A549 (cell line): ENCODE data around the gene TMEM253. TPM values are rescaled to one million over a fixed set of nuclear protein-coding genes. Genes with fewer than 3 reads are reported as not detected.

Experiments used
- ATAC-seq, 2 experiments: fragments of 200-7000 bp in 1 of 2; fragments of >200 bp in 1 of 2; cut with Nextera tagmentation in 1 of 2; cut with Tn5 transposase in 1 of 2; 3 replicates each; pipeline versions ENCODE4 v1.8.0 to v1.9.1; 2018 to 2020; ENCODE audit warnings: mild to moderate bottlenecking in 1 of 2, moderate library complexity in 1 of 2
- CTCF ChIA-PET: fragments of 300-600 bp; sonication (Branson Sonifier 250); formaldehyde crosslinking; extraction: SDS; loops from one replicate; lab custom pipeline; 2021; ENCODE audit warnings: antibody characterized with exemption, inconsistent platforms; lab: Yijun Ruan, JAX
- POLR2A ChIA-PET: fragments of 350-600 bp; formaldehyde crosslinking; extraction: SDS; loops from one replicate; lab custom pipeline; 2021; ENCODE audit warnings: antibody characterized with exemption, inconsistent platforms; lab: Yijun Ruan, JAX
- DNase-seq, 2 experiments: peaks; one replicate each; pipeline versions ENCODE4 v3.0.0 to v3.0.0-alpha.2; 2011 to 2016; ENCODE audit warnings: low read depth in 1 of 2, low spot score in 1 of 2
- FAIRE-seq: peaks from 2 replicates; lab custom pipeline; 2011; peaks lifted over from hg19 to GRCh38; lab: Jason Lieb, UNC
- H3K27ac ChIP-seq, 2 experiments: fragments of >200 bp; sonication (Bioruptor Twin); formaldehyde crosslinking; 3 replicates each; pipeline ENCODE4 v1.5.1; 2016 to 2017
- H3K4me1 ChIP-seq: fragments of >200 bp; sonication (Bioruptor Twin); formaldehyde crosslinking; 3 replicates; pipeline ENCODE4 v1.6.1; 2016
- H3K4me2 ChIP-seq: fragments of >200 bp; sonication (Bioruptor Twin); formaldehyde crosslinking; 3 replicates; pipeline ENCODE4 v1.6.1; 2016
- H3K4me3 ChIP-seq: fragments of >200 bp; sonication (Bioruptor Twin); formaldehyde crosslinking; 3 replicates; pipeline ENCODE4 v1.5.1; 2016
- H3K9me3 ChIP-seq: fragments of >200 bp; sonication (Bioruptor Twin); formaldehyde crosslinking; 3 replicates; pipeline ENCODE4 v1.6.1; 2016
- CBX2 ChIP-seq: fragments of 200-600 bp; sonication (generic); IDR thresholded peaks from 2 replicates; pipeline ENCODE4 v1.6.1; 2016; ENCODE audit warnings: low read depth, mild to moderate bottlenecking, borderline replicate concordance
- CHD2 ChIP-seq: fragments of 150-350 bp; IDR thresholded peaks from 2 replicates; pipeline ENCODE4 v1.6.1; 2014; ENCODE audit warnings: low read length; ENCODE audit not compliant: partially characterized antibody
- E2F6 ChIP-seq: IDR thresholded peaks from 2 replicates; pipeline ENCODE4 v1.6.1; 2012; ENCODE audit warnings: low read depth, borderline replicate concordance
- ESRRA ChIP-seq: fragments of 150-350 bp; IDR thresholded peaks from 2 replicates; pipeline ENCODE4 v1.6.1; 2014; ENCODE audit warnings: mild to moderate bottlenecking, low read length, borderline replicate concordance
- FOXS1 ChIP-seq: fragments of 250-450 bp; sonication (Bioruptor Pico); IDR thresholded peaks from 2 replicates; pipeline ENCODE4 v1.5.0; 2020; ENCODE audit warnings: mild to moderate bottlenecking, moderate library complexity
- GATA3 ChIP-seq: IDR thresholded peaks from 2 replicates; pipeline ENCODE4 v1.6.1; 2012; ENCODE audit warnings: borderline replicate concordance
- HDAC2 ChIP-seq: fragments of 200-600 bp; sonication (generic); IDR thresholded peaks from 2 replicates; pipeline ENCODE4 v1.6.1; 2016
- HES2 ChIP-seq: fragments of >200 bp; sonication (Bioruptor Twin); formaldehyde crosslinking; IDR thresholded peaks from 2 replicates; pipeline ENCODE4 v1.6.1; 2016
- HEYL ChIP-seq: fragments of 250-450 bp; sonication (Bioruptor Pico); IDR thresholded peaks from 2 replicates; pipeline ENCODE4 v1.8.0; 2021; ENCODE audit warnings: mild to moderate bottlenecking, moderate library complexity
- HOXB13 ChIP-seq: fragments of 250-450 bp; sonication (Bioruptor Pico); IDR thresholded peaks from 2 replicates; pipeline ENCODE4 v1.5.0; 2020; ENCODE audit warnings: low read depth, mild to moderate bottlenecking, moderate library complexity
- JUN ChIP-seq, 2 experiments: fragments of >200 bp; sonication (Bioruptor Twin); formaldehyde crosslinking; IDR thresholded peaks; 2 replicates in 1 of 2; 3 replicates in 1 of 2; pipeline ENCODE4 v1.6.1; 2016 to 2017
- KDM1A ChIP-seq: fragments of 200-600 bp; sonication (generic); IDR thresholded peaks from 2 replicates; pipeline ENCODE4 v1.6.1; 2016; ENCODE audit warnings: low read depth, mild to moderate bottlenecking
- MAX ChIP-seq: IDR thresholded peaks from 2 replicates; pipeline ENCODE4 v1.6.1; 2012
- NFE2L2 ChIP-seq: fragments of 150-350 bp; conservative IDR thresholded peaks from 2 replicates; pipeline ENCODE4 v1.6.1; 2014; ENCODE audit warnings: low read length
- NR3C1 ChIP-seq: fragments of >200 bp; sonication (Bioruptor Twin); formaldehyde crosslinking; IDR thresholded peaks from 3 replicates; pipeline ENCODE4 v1.6.1; 2017
- PHF8 ChIP-seq: fragments of 200-600 bp; sonication (generic); IDR thresholded peaks from 2 replicates; pipeline ENCODE4 v1.6.1; 2016; ENCODE audit warnings: low read depth, mild to moderate bottlenecking, antibody characterized with exemption, moderate library complexity, borderline replicate concordance
- POLR2A ChIP-seq: IDR thresholded peaks from 2 replicates; pipeline ENCODE4 v1.6.1; 2012; ENCODE audit warnings: mild to moderate bottlenecking, low read length
- RARB ChIP-seq: fragments of 250-450 bp; sonication (Bioruptor Pico); IDR thresholded peaks from 2 replicates; pipeline ENCODE4 v1.8.0; 2021; ENCODE audit warnings: mild to moderate bottlenecking, moderate library complexity
- RCOR1 ChIP-seq: fragments of 150-350 bp; IDR thresholded peaks from 2 replicates; pipeline ENCODE4 v1.6.1; 2014; ENCODE audit warnings: antibody characterized with exemption, low read length, low read depth
- REST ChIP-seq: fragments of 200-600 bp; sonication (generic); IDR thresholded peaks from 2 replicates; pipeline ENCODE4 v1.6.1; 2016; ENCODE audit warnings: antibody characterized with exemption, mild to moderate bottlenecking, moderate library complexity
- RFX5 ChIP-seq: fragments of 450-650 bp; IDR thresholded peaks from 2 replicates; pipeline ENCODE4 v1.7.1; 2014; ENCODE audit warnings: antibody characterized with exemption, mild to moderate bottlenecking, moderate library complexity
- TP53 ChIP-seq: fragments of 250-450 bp; sonication (Bioruptor Pico); IDR thresholded peaks from 2 replicates; pipeline ENCODE4 v1.5.0; 2021; ENCODE audit warnings: mild to moderate bottlenecking, moderate library complexity
- USF2 ChIP-seq: fragments of 450-650 bp; IDR thresholded peaks from 2 replicates; pipeline ENCODE4 v1.6.1; 2014; ENCODE audit warnings: antibody characterized with exemption
- ZC3H11A ChIP-seq: fragments of 450-650 bp; IDR thresholded peaks from 2 replicates; pipeline ENCODE4 v1.6.1; 2014; ENCODE audit warnings: antibody characterized with exemption, mild to moderate bottlenecking
- ZFP36 ChIP-seq: fragments of 450-650 bp; IDR thresholded peaks from 2 replicates; pipeline ENCODE4 v1.6.1; 2014; ENCODE audit warnings: borderline replicate concordance; ENCODE audit not compliant: partially characterized antibody
- WGBS: methylation state at CpG from one replicate; pipeline ENCODE4 v1.1.6; 2017; ENCODE audit errors: missing lambda C conversion rate; 5-methylcytosine and 5-hydroxymethylcytosine counted together
- polyA plus RNA-seq, 4 experiments: library from polyadenylated mRNA; depleted of rRNA in 3 of 4; stranded (reverse); fragments of >200 nt; fragmentation: RNase III in 1 of 4; extraction: RNeasy Plus Mini Kit Qiagen cat#74134 plus additional on column Dnase treatment in 1 of 4; gene quantifications; 2 replicates in 3 of 4; 3 replicates in 1 of 4; pipeline ENCODE4 v1.2.3, GENCODE V29; 2011 to 2017

The TMEM253 gene
- polyA plus RNA-seq, 2 of the 4 experiments (the other 2 are of a cell fraction), result 0.54 to 0.81 TPM

- Histone ChIP-seq H3K9me3 (no peaks in the 10 kb centered on the region), H3K4me2 (no peak overlapping the region), H3K4me1 (no peaks in the 10 kb centered on the region), H3K4me3 (no peak overlapping the region), H3K27ac (no peak overlapping the region)
- ChIA-PET CTCF (interaction anchor here (1.0 to 3.4 kb wide), 2 partner anchors 16 kb away, joined by 4 to 12 read pairs; no protein-coding TSS in a partner anchor), POLR2A (no interaction called here)
- ATAC-seq, result no peak
- no peak for DNase-seq
- FAIRE-seq, result no peak
- 68% methylated on average over 6 of the region's 6 CpGs for whole genome bisulfite sequencing
- TF ChIP-seq USF2 (no peak), RFX5 (no peak), ESRRA (no peak), JUN (IDR thresholded peaks at IDR 0.05) (no peak)
- TF ChIP-seq, all 56 proteins: peak for 0
Observed at GRCh38 chr14:21120686-21121085, 19.8 kb downstream of the TMEM253 start.

GRCh38 chr14:21121122-21121521, 20.3 kb downstream of the TMEM253 start:
- WGBS, result 45% methylated on average over 1 of the region's 1 CpG
- Histone ChIP-seq H3K4me1 (no peaks in the 10 kb centered on the region), H3K4me3 (no peak overlapping the region), H3K27ac (no peak overlapping the region), H3K4me2 (no peak overlapping the region), H3K9me3 (no peaks in the 10 kb centered on the region)
- FAIRE-seq, result no peak
- CTCF ChIA-PET, result interaction anchor here (3.4 kb wide), 1 partner anchor 16 kb away, joined by 12 read pairs; no protein-coding TSS in a partner anchor
- POLR2A ChIA-PET, result no interaction called here
- DNase-seq, result no peak
- ATAC-seq, result no peak
- TF ChIP-seq HEYL (no peak), PHF8 (no peak), HDAC2 (no peak), RCOR1 (no peak), ZC3H11A (no peak), ZFP36 (no peak), POLR2A (no peak), FOXS1 (CRISPR knock-in tag) (no peak), NR3C1 (no peak), CHD2 (no peak), REST (no peak), HES2 (no peak)

GRCh38 chr14:21123429-21123828, 22.6 kb downstream of the TMEM253 start:
- ChIA-PET POLR2A (interaction anchor here (1.2 kb wide), 1 partner anchor 19 kb away, joined by 3 read pairs; no protein-coding TSS in a partner anchor), CTCF (interaction anchor here (1.2 to 6.2 kb wide), 8 partner anchors 10 to 109 kb away, joined by 3 to 34 read pairs (median 8); no protein-coding TSS in a partner anchor)
- TF ChIP-seq CBX2, result no peak
- H3K27ac ChIP-seq, result no peak overlapping the region
- no peak for ATAC-seq
- no peaks in the 10 kb centered on the region for H3K9me3 ChIP-seq
- H3K4me2 ChIP-seq, result no peak overlapping the region
- no peak for DNase-seq
- H3K4me3 ChIP-seq, result no peak overlapping the region
- H3K4me1 ChIP-seq, result no peaks in the 10 kb centered on the region
- FAIRE-seq, result no peak
- WGBS, result 50% methylated on average over 1 of the region's 1 CpG

GRCh38 chr14:21133901-21134300, 33.0 kb downstream of the TMEM253 start:
- ChIA-PET POLR2A (no interaction called here), CTCF (interaction anchor here (0.7 to 4.2 kb wide), 4 partner anchors 9 to 138 kb away, joined by 3 to 34 read pairs (median 7); no protein-coding TSS in a partner anchor)
- FAIRE-seq (no peak), DNase-seq (no peak), ATAC-seq (no peak)
- Histone ChIP-seq H3K4me1 (no peaks in the 10 kb centered on the region), H3K27ac (no peak overlapping the region), H3K4me2 (no peak overlapping the region), H3K4me3 (no peak overlapping the region), H3K9me3 (0 out of 3 replicates have a peak, but pooled peaks cover 3% of the 10 kb centered on the region)
- TF ChIP-seq NFE2L2 (no peak), JUN (IDR thresholded peaks at IDR 0.05) (no peak), RARB (no peak), TP53 (no peak), HES2 (no peak), GATA3 (no peak), NR3C1 (no peak), E2F6 (no peak), KDM1A (no peak), CBX2 (no peak), CHD2 (no peak), MAX (no peak), PHF8 (no peak), HOXB13 (no peak)
- 13% methylated on average over 1 of the region's 1 CpG for WGBS
